HG02981 (cell line): Measurements from ENCODE around the gene WBP2.
"Not testable (repeated sequence)": the region's sequence is repeated elsewhere in the genome, so short reads cannot be mapped to it uniquely, and the experiment has no call there.

Source experiments
- ATAC-seq: cut with Tn5 transposase; IDR thresholded peaks from one replicate; pipeline ENCODE4 v1.9.1; 2021; ENCODE audit warnings: mild to moderate bottlenecking, moderate library complexity; ENCODE audit not compliant: unreplicated experiment

WBP2 gene

DNA sequence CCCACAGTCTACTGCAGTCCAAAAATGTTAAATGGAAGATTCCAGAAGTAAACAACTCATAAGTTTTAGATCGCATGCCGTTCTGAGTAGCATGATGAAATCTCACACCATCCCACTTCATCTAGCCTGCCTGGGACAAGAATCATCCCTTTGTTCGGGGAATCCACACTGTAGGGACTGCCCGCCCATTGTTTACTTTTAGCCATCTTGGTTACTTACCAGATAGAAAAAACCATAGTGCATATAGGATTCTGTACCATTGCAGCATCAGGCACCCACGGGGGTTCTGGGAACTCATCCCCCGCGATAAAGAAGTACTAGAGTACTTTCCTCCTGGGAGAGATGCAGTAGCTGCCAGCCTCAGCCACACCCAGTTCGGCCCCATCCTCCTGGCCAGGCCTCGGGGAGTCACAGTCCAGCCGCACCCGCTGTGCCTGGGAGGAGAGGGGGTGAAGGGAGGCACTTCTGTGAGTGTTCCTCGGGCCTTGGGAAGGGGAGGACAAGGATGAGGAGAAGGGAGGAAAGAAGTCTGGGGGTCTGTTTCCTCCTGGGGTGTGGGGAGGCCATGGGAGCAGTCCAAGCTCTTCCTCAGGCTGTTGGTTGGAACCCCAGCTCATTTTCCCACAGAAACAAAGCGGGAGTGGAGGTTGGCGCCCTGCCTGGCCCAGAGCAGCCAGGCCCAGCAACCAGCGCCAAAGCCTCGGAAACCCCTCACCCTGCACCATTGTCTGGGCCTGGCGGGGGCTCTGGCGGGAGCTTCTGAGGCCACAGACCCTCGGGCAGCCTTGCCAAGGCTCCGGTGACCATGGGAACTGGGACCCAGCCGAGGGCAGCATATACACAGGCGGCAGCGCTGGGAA, 14.4 kb upstream of the WBP2 start:
- no peak for ATAC-seq

DNA sequence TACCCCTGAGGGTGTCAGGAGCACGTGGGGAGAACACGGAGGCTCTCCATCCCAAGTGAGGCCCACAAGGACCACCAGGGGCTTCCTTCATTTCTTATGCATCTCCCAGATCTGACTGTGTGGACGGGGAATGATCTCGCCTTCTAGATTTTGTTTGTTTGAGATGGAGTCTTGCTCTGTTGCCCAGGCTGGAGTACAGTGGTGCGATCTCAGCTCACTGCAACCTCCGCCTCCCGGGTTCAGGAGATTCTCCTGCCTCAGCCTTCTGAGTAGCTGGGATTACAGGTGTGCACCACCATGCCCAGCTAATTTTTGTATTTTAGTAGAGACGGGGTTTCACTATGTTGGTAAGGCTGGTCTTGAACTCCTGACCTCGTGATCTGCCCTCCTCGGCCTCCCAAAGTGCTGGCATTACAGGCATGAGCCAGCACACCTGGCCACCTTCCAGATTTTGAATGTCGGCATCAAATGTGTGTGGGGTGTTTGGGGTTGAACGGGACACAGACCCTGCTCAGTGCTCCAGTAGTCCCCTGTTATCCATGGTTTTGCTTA, 13.7 kb upstream of the WBP2 start:
- not testable (repeated sequence) for ATAC-seq

DNA sequence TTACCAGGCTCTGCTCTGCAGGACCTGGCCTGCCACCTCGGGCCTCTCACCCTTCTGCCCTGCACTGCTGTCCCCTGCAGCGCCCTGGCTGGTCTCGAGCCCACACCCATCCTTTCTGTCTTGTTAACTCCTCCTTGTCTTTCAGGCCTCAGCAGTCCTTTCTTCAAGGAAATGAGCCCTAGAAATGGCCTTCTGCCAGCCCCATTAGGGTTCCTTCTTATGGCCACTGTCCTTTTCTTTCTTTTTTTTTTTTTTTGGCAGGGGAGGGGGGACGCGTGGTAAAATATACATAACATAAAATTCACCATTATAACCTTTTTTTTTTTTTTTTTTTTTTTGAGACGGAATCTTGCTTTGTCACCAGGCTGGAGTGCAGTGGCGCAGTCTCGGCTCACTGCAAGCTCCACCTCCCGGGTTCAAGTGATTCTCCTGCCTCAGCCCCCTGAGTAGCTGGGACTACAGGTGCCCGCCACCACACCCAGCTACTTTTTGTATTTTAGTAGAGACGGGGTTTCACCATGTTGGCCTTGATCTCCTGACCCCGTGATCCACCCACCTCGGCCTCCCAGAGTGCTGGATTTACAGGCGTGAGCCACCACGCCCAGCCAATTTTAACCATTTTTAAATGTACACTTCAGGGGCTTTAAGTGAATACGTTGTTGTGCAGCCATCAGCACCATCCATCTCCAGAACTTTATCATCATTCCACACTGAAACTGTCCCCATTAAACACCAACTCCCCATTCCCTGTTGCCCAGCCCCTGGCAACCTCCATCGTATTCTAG, 10.5 kb upstream of the WBP2 start:
- not testable (repeated sequence) for ATAC-seq

DNA sequence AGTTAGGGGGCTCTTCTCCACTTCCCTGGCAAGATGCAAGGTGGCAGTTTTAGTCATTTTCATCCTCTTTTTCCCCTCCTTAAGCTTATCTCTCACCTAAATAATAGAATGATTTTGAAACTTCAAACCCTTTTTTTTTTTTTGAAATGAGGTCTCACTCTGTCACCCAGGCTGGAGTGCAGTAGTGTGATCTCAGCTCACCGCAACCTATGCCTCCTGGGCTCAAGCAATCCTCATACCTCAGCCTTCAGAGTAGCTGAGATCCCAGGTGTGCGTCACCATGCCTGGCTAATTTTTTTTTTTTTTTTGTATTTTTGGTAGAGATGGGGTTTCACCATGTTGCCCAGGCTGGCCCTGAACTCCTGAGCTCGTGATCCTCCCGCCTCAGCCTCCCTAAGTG, 9.8 kb upstream of the WBP2 start:
- not testable (repeated sequence) for ATAC-seq

DNA sequence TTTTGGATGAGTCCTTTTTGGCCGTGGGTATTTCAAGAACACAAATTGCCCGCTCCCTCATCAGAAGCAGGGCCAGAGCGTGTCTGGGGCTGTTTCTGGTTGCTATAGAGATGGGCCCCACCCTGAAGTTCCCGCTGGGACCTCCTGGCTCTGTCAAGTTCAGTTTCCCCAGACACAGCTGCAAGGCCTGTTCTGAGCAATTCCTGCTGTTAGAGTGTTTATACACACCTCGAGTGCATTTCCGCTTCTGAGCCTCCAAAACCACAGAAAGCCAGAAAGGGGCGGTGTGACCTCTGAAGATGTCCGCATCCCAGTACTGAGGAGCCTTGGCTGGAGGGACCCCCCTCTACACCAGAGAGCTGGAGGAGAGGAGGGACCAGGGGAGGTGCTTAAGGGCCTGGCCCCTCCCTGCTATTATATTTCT, 9.3 kb upstream of the WBP2 start:
- ATAC-seq, result peak; percentile 87

- ATAC-seq, result no peak
Measured at GRCh38 chr17:75861927-75862317, 6.8 kb upstream of the WBP2 start.

DNA sequence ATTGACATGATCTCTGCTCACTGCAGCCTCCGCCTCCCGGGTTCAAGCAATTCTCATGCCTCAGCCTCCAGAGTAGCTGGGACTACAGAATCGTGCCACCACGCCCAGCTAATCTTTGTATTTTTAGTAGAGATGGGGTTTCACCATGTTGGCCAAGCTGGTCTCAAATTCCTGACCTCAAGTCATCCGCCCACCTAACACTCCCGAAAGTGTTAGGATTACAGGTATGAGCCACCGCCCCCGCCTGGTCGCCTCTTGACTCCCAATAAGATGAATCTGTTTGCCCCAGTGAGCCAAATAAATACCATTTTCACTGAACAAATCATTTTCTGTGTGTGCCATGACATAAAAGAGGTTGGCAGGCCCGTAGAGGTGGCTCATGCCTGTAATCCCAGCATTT, 4.2 kb upstream of the WBP2 start:
- ATAC-seq, result not testable (repeated sequence)

GRCh38 chr17:75856062-75856756, 1.1 kb upstream of the WBP2 start:
- no peak for ATAC-seq

DNA sequence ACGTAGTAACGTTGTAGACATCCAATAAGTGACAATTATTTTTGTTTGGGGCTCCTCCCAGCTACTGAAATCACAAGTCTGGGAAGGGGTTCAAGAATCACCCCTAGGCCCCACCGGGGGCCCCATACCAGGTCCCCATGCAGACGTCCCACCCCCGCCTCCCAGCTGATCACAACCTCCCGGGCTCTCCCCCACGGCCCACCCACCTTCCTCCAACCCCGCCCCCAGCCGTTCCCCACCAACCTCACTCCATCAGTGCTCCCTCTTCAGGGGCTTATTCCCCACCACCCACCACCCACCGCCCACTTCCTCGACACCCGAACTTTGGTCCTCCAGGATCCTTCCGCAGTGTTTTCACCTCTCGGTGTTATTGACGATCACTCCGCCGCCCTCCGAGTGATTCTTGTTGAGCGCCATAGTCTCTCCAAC, 240 bp downstream of the WBP2 start:
- no peak for ATAC-seq

- ATAC-seq, result no peak
Measured at GRCh38 chr17:75854101-75854748, 910 bp downstream of the WBP2 start.

DNA sequence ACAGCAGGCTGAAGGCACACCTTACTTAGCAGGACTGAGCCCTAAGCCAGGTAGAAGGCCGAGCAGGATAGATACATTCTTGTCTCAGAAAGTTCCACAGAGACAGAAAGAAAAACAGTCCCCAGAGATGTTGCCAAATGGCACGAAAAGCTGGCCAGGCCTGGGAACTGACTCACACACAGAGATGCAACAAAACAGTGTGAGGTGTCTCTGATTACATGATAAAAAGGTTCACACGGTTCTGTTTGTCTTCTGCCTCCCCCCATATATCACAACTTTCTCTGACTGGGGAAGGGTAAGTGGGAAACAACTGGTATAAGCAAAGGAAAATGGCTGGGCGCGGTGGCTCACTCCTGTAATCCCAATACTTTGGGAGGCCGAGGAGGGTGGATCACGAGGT, 1.7 kb downstream of the WBP2 start:
- ATAC-seq, result no peak

DNA sequence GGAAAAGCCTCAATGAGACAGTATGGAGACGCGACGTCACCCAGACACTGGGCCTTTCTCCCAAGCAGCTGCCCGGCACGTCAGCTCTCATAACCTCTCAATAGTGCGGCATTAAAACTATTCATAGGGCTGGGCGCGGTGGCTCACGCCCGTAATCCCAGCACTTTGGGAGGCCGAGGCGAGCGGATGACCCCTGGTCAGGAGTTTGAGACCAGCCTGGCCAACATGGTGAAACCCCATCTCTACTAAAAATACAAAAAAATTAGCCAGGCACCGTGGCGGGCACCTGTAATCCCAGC, 3.5 kb downstream of the WBP2 start:
- ATAC-seq, result not testable (repeated sequence)

DNA sequence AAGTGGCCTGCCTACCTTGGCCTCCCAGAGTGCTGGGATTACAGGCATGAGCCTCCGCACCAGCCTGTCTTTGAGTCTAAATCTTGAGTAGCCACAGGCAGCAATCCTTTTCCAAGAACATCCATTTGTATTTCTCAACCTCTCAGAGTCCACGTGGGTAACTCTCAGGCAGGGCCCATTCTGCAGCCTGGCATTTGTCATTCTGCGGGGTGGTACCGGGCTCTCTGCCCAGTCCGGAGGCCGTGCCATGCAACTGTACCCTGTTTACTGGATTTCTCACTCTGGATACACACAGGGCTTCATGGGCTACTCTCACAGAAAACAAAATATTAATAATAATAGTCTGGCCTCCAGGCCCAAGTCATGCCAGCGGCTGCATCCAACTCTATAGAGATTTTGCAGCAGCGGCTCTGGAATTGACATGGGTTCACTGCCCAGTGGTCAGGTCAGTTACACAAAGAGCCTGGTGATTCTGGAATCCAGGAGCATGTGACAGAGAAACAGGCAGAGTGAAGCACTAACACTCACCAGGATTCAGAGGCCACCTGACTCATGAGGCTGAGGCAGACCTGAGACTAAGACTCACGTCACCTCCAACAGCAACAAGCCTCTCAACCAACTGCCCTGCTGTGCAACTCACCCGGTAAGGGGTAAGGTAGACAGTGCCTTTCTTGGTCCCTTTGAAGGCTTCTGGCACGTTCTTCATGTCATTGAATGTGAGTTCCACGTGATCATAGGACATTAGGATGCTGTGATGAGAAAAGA, 4.0 kb downstream of the WBP2 start:
- ATAC-seq, result no peak

- ATAC-seq, result no peak
Measured at GRCh38 chr17:75849724-75850123, 5.4 kb downstream of the WBP2 start.

- no peak for ATAC-seq
Measured at GRCh38 chr17:75849279-75849646, 5.9 kb downstream of the WBP2 start.

DNA sequence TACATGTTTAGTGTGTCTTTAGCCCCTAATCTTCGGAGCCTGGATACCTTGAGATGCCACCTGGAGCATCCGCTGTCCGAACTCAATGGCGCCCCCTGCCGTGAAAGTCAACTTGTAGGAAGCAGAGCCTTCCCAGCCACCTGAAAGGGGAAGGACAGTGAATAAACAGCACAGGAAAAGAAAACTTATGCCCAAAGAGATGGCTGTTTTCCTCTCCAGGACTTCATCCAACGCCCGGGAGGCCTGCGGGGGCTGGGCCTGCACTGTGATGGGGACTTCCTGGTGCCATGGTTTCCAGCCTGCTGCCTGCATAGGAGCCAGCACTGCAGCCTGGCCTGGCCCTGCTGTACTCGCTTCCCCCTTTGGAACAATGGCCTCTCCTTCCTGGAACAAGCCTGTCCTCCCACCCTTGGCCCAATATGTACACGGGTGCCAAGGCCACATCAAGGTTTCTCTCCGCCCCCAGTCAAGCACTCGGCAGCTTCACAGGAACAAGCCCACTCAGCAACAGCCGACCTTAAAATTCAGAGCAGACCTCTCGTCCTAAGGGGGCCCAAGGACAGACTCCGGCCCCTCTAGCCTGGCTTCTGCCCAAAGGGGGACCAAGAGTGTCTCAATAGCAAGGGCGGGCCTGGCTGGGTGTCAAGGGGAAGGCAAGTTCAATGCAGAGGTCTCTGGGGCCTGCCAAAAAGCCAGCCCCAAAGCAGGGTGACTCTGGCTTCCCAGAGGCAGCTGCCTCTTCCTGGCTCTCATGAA, 6.4 kb downstream of the WBP2 start:
- no peak for ATAC-seq

DNA sequence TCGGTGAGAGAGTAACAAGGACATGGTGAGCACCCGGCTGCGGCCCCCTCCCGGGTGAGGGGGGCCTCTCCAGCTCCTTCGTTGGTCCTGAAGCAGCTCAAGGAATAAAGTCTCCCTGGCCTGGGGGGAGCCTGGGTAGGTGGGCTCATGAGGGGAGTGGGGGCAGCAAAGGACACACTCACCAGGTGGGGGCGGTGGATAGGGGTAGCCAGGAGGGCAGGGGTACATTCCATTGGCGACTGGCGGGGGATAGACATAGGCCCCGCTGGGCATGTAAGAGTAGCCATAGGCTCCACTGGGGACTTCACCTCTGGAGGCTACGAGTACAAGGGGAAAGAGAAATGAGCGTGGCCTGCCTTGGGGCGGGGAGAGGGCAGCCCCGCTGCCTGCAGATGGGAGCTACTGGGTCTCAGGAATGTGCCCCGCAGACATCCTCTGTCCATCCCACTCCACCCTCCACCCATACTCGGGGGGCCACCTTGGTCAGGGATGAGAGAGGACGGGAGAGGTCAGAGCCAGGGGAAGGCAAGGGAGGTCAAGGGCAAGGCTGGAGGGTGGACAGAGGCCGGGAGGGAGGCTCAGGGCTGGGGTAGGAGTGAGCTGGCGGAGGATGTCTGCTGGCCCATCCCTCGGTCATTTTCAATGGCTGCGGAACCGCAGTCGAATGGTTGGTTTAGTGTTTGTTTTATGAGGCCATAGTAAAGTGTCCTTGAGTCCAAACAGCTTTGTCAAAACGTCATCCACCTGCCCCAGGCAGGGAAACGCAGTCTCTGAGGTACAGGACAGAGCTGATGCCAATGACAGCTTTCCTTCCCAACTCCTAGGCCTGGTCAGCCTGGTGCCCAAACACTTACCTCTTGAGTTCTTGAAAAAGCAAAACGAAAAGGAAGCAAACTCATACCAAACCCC, 7.3 kb downstream of the WBP2 start:
- ATAC-seq, result no peak
